GM12878 (cell line): Measurements from ENCODE around the gene FNDC8. TPM values are rescaled to one million over a fixed set of nuclear protein-coding genes. Genes with fewer than 3 reads are reported as not detected.
A peak's percentile ranks its signal among the peaks of the same experiment; 100 is the strongest.
"Not testable (repeated sequence)": the region's sequence is repeated elsewhere in the genome, so short reads cannot be mapped to it uniquely, and the experiment has no call there.

Experiments used
- ATAC-seq: fragments of 200-7000 bp; cut with Tn5 transposase; 3 replicates; pipeline ENCODE4 v1.9.1; 2020; ENCODE audit warnings: mild to moderate bottlenecking, moderate library complexity
- BruUV-seq: library from RNA; stranded (reverse); fragments of 400-500 nt; replicated peaks from 2 replicates; lab custom pipeline; 2021; lab: Mats Ljungman, UMichigan
- CTCF ChIA-PET: fragments of 300-600 bp; sonication (Branson Sonifier 250); formaldehyde crosslinking; extraction: SDS; loops from one replicate; lab custom pipeline; 2021; ENCODE audit warnings: inconsistent platforms; lab: Yijun Ruan, JAX
- POLR2A ChIA-PET: fragments of 350-600 bp; formaldehyde crosslinking; extraction: SDS; loops from one replicate; lab custom pipeline; 2021; ENCODE audit warnings: inconsistent platforms; lab: Charles Lee
- RAD21 ChIA-PET: fragments of 300-600 bp; sonication (Branson Sonifier 250); formaldehyde crosslinking; loops from one replicate; lab custom pipeline; 2023; ENCODE audit warnings: antibody characterized with exemption; ENCODE audit not compliant: unreplicated experiment; lab: Charles Lee
- SMC1A ChIA-PET: fragments of 300-600 bp; sonication (Branson Sonifier 250); formaldehyde crosslinking; loops from one replicate; lab custom pipeline; 2023; ENCODE audit not compliant: unreplicated experiment, uncharacterized antibody; lab: Charles Lee
- DNase-seq: peaks from one replicate; pipeline ENCODE4 v3.0.0-alpha.2; 2011; ENCODE audit warnings: low read depth, low spot score
- FAIRE-seq: peaks from 3 replicates; lab custom pipeline; 2011; peaks lifted over from hg19 to GRCh38; lab: Jason Lieb, UNC
- H2AFZ ChIP-seq: 2 replicates; pipeline ENCODE4 v1.6.0; 2011; ENCODE audit warnings: low read depth, low read length, control low read depth; ENCODE audit not compliant: control insufficient read depth
- H3K27ac ChIP-seq: 2 replicates; pipeline ENCODE4 v1.5.1; 2011; ENCODE audit warnings: control low read depth; ENCODE audit not compliant: control insufficient read depth, insufficient read depth
- H3K27me3 ChIP-seq, 2 experiments: replicated peaks in 1 of 2; 2 replicates each; pipeline versions ENCODE4 v1.6.0 to v1.6.1; 2011; ENCODE audit warnings: low read length in 1 of 2; ENCODE audit not compliant: control insufficient read depth in 2 of 2, insufficient read depth in 2 of 2
- H3K36me3 ChIP-seq, 2 experiments: 2 replicates each; pipeline ENCODE4 v1.5.1; 2011; ENCODE audit warnings: low read length in 1 of 2; ENCODE audit not compliant: control insufficient read depth in 2 of 2, insufficient read depth in 2 of 2
- H3K4me1 ChIP-seq: 2 replicates; pipeline ENCODE4 v1.6.1; 2011; ENCODE audit warnings: mild to moderate bottlenecking, low read length, moderate library complexity, mixed read lengths; ENCODE audit not compliant: control insufficient read depth, insufficient read depth
- H3K4me2 ChIP-seq: 2 replicates; pipeline ENCODE4 v1.6.0; 2011; ENCODE audit warnings: control low read depth; ENCODE audit not compliant: control insufficient read depth, insufficient read depth
- H3K4me3 ChIP-seq: fragments of 200-600 bp; sonication (generic); 2 replicates; pipeline ENCODE4 v1.5.1; 2016
- H3K79me2 ChIP-seq: 2 replicates; pipeline ENCODE4 v1.6.0; 2011; ENCODE audit warnings: low read length; ENCODE audit not compliant: control insufficient read depth, insufficient read depth
- H3K9ac ChIP-seq: 2 replicates; pipeline ENCODE4 v1.8.0; 2011; ENCODE audit warnings: low read length, control low read depth, mixed read lengths; ENCODE audit not compliant: control insufficient read depth, insufficient read depth
- H3K9me3 ChIP-seq: replicated peaks from 3 replicates; pipeline ENCODE4 v1.5.1; 2011; ENCODE audit warnings: mild to moderate bottlenecking, low read length; ENCODE audit not compliant: control insufficient read depth, insufficient read depth
- H4K20me1 ChIP-seq: 2 replicates; pipeline ENCODE4 v1.6.0; 2011; ENCODE audit not compliant: control insufficient read depth, insufficient read depth
- EP300 ChIP-seq, 2 experiments: fragments of 150-350 bp in 1 of 2; IDR thresholded peaks; 2 replicates each; pipeline ENCODE4 v1.6.1; 2011 to 2012; ENCODE audit warnings: low read depth in 2 of 2, low read length in 2 of 2, borderline replicate concordance in 1 of 2, improper control_type of control experiment in 1 of 2, inconsistent platforms in 1 of 2; ENCODE audit not compliant: control insufficient read depth in 1 of 2
- NBN ChIP-seq: fragments of 450-650 bp; IDR thresholded peaks from 2 replicates; pipeline ENCODE4 v1.6.1; 2016
- PML ChIP-seq: IDR thresholded peaks from 2 replicates; pipeline ENCODE4 v1.6.1; 2012; ENCODE audit warnings: low read length, inconsistent platforms
- SPI1 ChIP-seq: IDR thresholded peaks from 2 replicates; pipeline ENCODE4 v1.6.1; 2011; ENCODE audit warnings: low read depth, mild to moderate bottlenecking, low read length, moderate library complexity, borderline replicate concordance; ENCODE audit not compliant: insufficient read depth
- WGBS: methylation state at CpG from one replicate; pipeline ENCODE4 v1.1.6; 2016; ENCODE audit warnings: low lambda C conversion rate; ENCODE audit not compliant: insufficient replicate concordance, insufficient coverage; ENCODE audit errors: missing lambda C conversion rate; 5-methylcytosine and 5-hydroxymethylcytosine counted together
- in situ Hi-C: fragments of 300-500 bp; cut with MboI; formaldehyde crosslinking; loops from 9 replicates; pipeline ENCODE4 v1.14.3; 2018; ENCODE audit warnings: mixed read lengths
- intact Hi-C: fragments of 100-400 bp; cut with micrococcal nuclease; formaldehyde crosslinking; loops from one replicate; pipeline ENCODE4 v1.14.2; 2022; ENCODE audit not compliant: unreplicated experiment
- polyA plus RNA-seq, 11 experiments: library from polyadenylated mRNA; depleted of rRNA in 4 of 11; unstranded in 6 of 11; stranded (reverse) in 5 of 11; fragments of >200 nt; fragmentation: Nextera tagmentation in 4 of 11; fragmentation: Illumina TruSeq in 1 of 11; extraction: Ambion mirVana in 4 of 11; extraction: Trizol in 1 of 11; gene quantifications; 1 replicate in 1 of 11; 2 replicates in 10 of 11; pipeline versions ENCODE4 v1.2.1 to v1.2.3, GENCODE V29; 2011 to 2016; ENCODE audit warnings: inconsistent platforms in 2 of 11, missing spikeins in 2 of 11, low read depth in 1 of 11
- total RNA-seq, 4 experiments: library from RNA; depleted of rRNA in 3 of 4; stranded (reverse); fragments of >200 nt in 3 of 4; fragmentation: Illumina TruSeq in 1 of 4; extraction: Trizol in 1 of 4; gene quantifications; 2 replicates each; pipeline versions ENCODE4 v1.2.1 to v1.2.3, GENCODE V29; 2013 to 2021
- TF ChIP-seq, protein P1 (sequence below): IDR thresholded peaks from 2 replicates; pipeline ENCODE4 v1.6.1; 2012; ENCODE audit warnings: improper control_type of control experiment, low read depth, low read length; ENCODE audit not compliant: insufficient replicate concordance
- TF ChIP-seq, protein P2 (sequence below): IDR thresholded peaks from 2 replicates; pipeline ENCODE4 v1.6.1; 2011; ENCODE audit warnings: borderline replicate concordance, low read depth, mild to moderate bottlenecking, moderate library complexity, low read length; ENCODE audit not compliant: insufficient read depth, poor library complexity, severe bottlenecking
- TF ChIP-seq, protein P3 (sequence below): IDR thresholded peaks from 2 replicates; pipeline ENCODE4 v1.6.1; 2012; ENCODE audit warnings: low read depth, low read length, improper control_type of control experiment

Gene FNDC8
- total and polyA plus RNA-seq, 10 of the 15 experiments (the other 5 are each of a cell fraction or from before 2014, with no cell fraction given), result 0.06 to 0.15 (median 0.11) TPM; not detected in 7

DNA sequence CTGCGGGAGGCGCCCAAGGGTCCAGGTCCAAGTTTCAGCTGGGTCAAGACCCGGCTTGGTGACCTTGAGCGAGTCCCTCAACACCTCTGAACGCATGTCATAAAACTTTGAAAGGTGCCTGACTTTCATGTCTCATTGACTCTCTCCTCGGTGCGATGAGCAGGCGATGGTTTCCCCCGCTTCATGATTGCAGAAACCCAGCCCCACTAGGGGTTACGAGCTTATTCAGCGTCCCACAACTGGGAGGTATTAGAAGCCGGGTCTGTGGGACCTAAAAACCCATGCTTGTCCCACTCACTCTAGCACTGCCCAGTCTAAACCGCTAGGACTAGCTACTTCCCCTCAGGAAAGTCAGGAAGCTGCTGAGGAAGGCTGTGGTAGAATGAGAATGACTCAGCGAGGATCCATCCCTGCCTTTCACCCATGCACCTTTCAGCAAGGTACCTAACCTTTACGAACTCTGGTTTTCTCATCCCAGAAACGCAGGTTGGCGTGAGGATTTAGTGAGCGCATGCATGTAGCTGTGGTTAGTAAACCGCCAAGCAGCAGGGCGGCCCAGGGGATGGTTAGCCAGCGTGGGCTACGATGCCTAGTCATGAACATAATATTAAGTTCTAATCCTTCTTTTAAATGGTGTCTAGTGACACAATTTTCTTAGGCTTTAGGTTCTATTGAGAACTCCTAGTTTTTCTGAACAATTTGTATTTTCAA is 31.7 kb upstream of the FNDC8 start (continued):
- TF ChIP-seq, protein P1, sequence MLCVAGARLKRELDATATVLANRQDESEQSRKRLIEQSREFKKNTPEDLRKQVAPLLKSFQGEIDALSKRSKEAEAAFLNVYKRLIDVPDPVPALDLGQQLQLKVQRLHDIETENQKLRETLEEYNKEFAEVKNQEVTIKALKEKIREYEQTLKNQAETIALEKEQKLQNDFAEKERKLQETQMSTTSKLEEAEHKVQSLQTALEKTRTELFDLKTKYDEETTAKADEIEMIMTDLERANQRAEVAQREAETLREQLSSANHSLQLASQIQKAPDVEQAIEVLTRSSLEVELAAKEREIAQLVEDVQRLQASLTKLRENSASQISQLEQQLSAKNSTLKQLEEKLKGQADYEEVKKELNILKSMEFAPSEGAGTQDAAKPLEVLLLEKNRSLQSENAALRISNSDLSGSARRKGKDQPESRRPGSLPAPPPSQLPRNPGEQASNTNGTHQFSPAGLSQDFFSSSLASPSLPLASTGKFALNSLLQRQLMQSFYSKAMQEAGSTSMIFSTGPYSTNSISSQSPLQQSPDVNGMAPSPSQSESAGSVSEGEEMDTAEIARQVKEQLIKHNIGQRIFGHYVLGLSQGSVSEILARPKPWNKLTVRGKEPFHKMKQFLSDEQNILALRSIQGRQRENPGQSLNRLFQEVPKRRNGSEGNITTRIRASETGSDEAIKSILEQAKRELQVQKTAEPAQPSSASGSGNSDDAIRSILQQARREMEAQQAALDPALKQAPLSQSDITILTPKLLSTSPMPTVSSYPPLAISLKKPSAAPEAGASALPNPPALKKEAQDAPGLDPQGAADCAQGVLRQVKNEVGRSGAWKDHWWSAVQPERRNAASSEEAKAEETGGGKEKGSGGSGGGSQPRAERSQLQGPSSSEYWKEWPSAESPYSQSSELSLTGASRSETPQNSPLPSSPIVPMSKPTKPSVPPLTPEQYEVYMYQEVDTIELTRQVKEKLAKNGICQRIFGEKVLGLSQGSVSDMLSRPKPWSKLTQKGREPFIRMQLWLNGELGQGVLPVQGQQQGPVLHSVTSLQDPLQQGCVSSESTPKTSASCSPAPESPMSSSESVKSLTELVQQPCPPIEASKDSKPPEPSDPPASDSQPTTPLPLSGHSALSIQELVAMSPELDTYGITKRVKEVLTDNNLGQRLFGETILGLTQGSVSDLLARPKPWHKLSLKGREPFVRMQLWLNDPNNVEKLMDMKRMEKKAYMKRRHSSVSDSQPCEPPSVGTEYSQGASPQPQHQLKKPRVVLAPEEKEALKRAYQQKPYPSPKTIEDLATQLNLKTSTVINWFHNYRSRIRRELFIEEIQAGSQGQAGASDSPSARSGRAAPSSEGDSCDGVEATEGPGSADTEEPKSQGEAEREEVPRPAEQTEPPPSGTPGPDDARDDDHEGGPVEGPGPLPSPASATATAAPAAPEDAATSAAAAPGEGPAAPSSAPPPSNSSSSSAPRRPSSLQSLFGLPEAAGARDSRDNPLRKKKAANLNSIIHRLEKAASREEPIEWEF, result no peak
- 0 out of 4 replicates have a peak, but pooled peaks of 1 of the 2 experiments have one; percentile 4 for TF ChIP-seq EP300 (IDR thresholded peaks at IDR 0.05; ENCODE audit: borderline replicate concordance in 1 of 2, control insufficient read depth in 1 of 2, low read depth in 2 of 2, low read length in 2 of 2)
- TF ChIP-seq, protein P2, sequence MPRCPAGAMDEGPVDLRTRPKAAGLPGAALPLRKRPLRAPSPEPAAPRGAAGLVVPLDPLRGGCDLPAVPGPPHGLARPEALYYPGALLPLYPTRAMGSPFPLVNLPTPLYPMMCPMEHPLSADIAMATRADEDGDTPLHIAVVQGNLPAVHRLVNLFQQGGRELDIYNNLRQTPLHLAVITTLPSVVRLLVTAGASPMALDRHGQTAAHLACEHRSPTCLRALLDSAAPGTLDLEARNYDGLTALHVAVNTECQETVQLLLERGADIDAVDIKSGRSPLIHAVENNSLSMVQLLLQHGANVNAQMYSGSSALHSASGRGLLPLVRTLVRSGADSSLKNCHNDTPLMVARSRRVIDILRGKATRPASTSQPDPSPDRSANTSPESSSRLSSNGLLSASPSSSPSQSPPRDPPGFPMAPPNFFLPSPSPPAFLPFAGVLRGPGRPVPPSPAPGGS, result no peak
- TF ChIP-seq NBN, result peak; percentile 77
- TF ChIP-seq, protein P3, sequence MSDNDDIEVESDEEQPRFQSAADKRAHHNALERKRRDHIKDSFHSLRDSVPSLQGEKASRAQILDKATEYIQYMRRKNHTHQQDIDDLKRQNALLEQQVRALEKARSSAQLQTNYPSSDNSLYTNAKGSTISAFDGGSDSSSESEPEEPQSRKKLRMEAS, result no peak
- no peak for TF ChIP-seq PML
- TF ChIP-seq SPI1, result peak; percentile 47; the same call in 1 of the 2 replicates
- TF ChIP-seq, all 136 proteins: peak for 17

DNA sequence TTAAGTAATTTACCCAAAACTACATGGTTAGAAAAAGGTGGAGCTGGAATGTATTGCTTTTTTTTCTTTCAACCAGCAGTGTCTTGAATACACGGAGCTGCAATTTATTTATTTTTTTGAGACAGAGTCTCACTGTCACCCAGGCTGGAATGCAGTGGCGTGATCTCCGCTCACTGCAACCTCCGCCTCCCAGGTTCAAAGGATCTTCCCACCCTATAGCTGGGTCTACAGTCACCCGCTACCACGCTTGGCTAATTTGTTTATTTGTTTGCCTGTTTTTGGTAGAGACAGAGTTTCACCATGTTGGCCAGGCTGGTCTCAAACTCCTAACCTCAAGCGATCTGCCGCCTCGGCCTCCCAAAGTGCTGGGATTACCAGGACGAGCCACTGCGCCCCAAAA is 30.7 kb upstream of the FNDC8 start:
- H3K9me3 ChIP-seq, BruUV-seq, H3K4me3 ChIP-seq, H4K20me1 ChIP-seq, H3K36me3 ChIP-seq, H3K27ac ChIP-seq, H3K9ac ChIP-seq, DNase-seq, H3K27me3 ChIP-seq, H3K4me1 ChIP-seq, FAIRE-seq, ATAC-seq, intact Hi-C loops, H2AFZ ChIP-seq, H3K4me2 ChIP-seq: not testable (repeated sequence)
- ChIA-PET POLR2A (interaction anchor here (1.8 to 2.5 kb wide), 5 partner anchors 13 to 110 kb away, joined by 6 to 24 read pairs (median 8); partner anchors contain the start of gene RFFL), CTCF (interaction anchor here (0.9 to 4.8 kb wide), 16 partner anchors 10 to 547 kb away, joined by 3 to 40 read pairs (median 6); partner anchors contain the start of genes FNDC8 and RAD51D), SMC1A (interaction anchor here (0.7 to 14.7 kb wide), 14 partner anchors 9 to 109 kb away, joined by 3 to 534 read pairs (median 6); partner anchors contain the start of gene RFFL), RAD21 (interaction anchor here (1.4 to 17.8 kb wide), 3 partner anchors 23 to 96 kb away, joined by 4 to 452 read pairs (median 9); partner anchors contain the start of gene RFFL)
- in situ Hi-C loops, result loop anchor here (5.0 kb wide), 1 partner anchor 93 kb away; no protein-coding TSS in a partner anchor
- H3K79me2 ChIP-seq, result peaks cover 35% of the 10 kb centered on the region
- WGBS, result 96% methylated on average over 11 of the region's 11 CpGs
